OCI-LY3 (cell line): Measurements from ENCODE around the gene SPEF1.

Experiments
- CTCF ChIP-seq: fragments of 200-600, 300-600 bp; sonication (generic); IDR thresholded peaks from 2 replicates; pipeline ENCODE4 v1.5.1; 2014; ENCODE audit warnings: antibody characterized with exemption, low read length, low read depth
- EZH2phosphoT487 ChIP-seq: fragments of 200-600 bp; shearing (Covaris generic); IDR thresholded peaks from 2 replicates; pipeline ENCODE4 v1.6.1; 2018; ENCODE audit warnings: antibody characterized with exemption, mixed run types, low read depth

- TF ChIP-seq CTCF (no peak), EZH2phosphoT487 (no peak)
Observed at GRCh38 chr20:3749087-3749688, 32.1 kb downstream of the SPEF1 start.
